ENCODE results near the gene STX7. TPM values are rescaled to one million over a fixed set of nuclear protein-coding genes. Genes with fewer than 3 reads are reported as not detected.
"Not testable (repeated sequence)": the region's sequence is repeated elsewhere in the genome, so short reads cannot be mapped to it uniquely, and the experiment has no call there.

STX7 gene
- total and polyA plus RNA-seq, 8 donors: 46.1 to 69.7 (median 58.7) TPM

- no peak overlapping the region for H3K27ac ChIP-seq
- intact Hi-C loops (cut with DNase I): no loop called here
- TF ChIP-seq CTCF (IDR thresholded peaks at IDR 0.05): no peak
- no peaks in the 10 kb centered on the region for H3K27me3 ChIP-seq
- no peaks in the 10 kb centered on the region for H3K9me3 ChIP-seq
- H3K4me1 ChIP-seq: no peaks in the 10 kb centered on the region
- no peak for DNase-seq
- no peak for ATAC-seq
- H3K4me3 ChIP-seq: no peak overlapping the region
- no peaks in the 10 kb centered on the region for H3K36me3 ChIP-seq
Observed at GRCh38 chr6:132548746-132549463, 36.0 kb upstream of the STX7 start.

- TF ChIP-seq CTCF (IDR thresholded peaks at IDR 0.05): no peak
- H3K36me3 ChIP-seq: no peaks in the 10 kb centered on the region
- H3K27ac ChIP-seq: no peak overlapping the region
- H3K27me3 ChIP-seq: peaks cover 19 to 22% of the 10 kb centered on the region in 2 donors
- ATAC-seq (no peak), DNase-seq (no peak)
- no peaks in the 10 kb centered on the region for H3K9me3 ChIP-seq
- no peak overlapping the region for H3K4me3 ChIP-seq
- H3K4me1 ChIP-seq: no peaks in the 10 kb centered on the region
- intact Hi-C loops (cut with DNase I): no loop called here
Observed at GRCh38 chr6:132544826-132545225, 31.9 kb upstream of the STX7 start.

- Histone ChIP-seq H3K4me3 (no peak within 1 kb of the TSS), H3K4me1 (no peaks in the 10 kb centered on the region), H3K27me3 (peaks cover 24 to 35% of the 10 kb centered on the region in 2 donors), H3K9me3 (no peaks in the 10 kb centered on the region), H3K27ac (no peak within 1 kb of the TSS), H3K36me3 (no peaks in the 10 kb centered on the region)
- no peak for TF ChIP-seq CTCF (IDR thresholded peaks at IDR 0.05)
- intact Hi-C loops (cut with DNase I): no loop called here
- DNase-seq (no peak), ATAC-seq (no peak)
Observed at GRCh38 chr6:132537977-132538376, 25.1 kb upstream of the STX7 start, which contains the start of gene TAAR9. Gene TAAR9 (plus strand): TSS chr6:132538277. CDS start chr6:132538290, 13 bp downstream.

- Histone ChIP-seq H3K27me3 (peaks cover 16 to 29% of the 10 kb centered on the region in 2 donors), H3K36me3 (no peaks in the 10 kb centered on the region), H3K9me3 (no peaks in the 10 kb centered on the region), H3K4me1 (no peaks in the 10 kb centered on the region), H3K27ac (no peak overlapping the region), H3K4me3 (no peak overlapping the region)
- DNase-seq: no peak
- intact Hi-C loops (cut with DNase I): no loop called here
- no peak for TF ChIP-seq CTCF (IDR thresholded peaks at IDR 0.05)
- no peak for ATAC-seq
Observed at GRCh38 chr6:132537145-132537544, 24.2 kb upstream of the STX7 start.

DNA sequence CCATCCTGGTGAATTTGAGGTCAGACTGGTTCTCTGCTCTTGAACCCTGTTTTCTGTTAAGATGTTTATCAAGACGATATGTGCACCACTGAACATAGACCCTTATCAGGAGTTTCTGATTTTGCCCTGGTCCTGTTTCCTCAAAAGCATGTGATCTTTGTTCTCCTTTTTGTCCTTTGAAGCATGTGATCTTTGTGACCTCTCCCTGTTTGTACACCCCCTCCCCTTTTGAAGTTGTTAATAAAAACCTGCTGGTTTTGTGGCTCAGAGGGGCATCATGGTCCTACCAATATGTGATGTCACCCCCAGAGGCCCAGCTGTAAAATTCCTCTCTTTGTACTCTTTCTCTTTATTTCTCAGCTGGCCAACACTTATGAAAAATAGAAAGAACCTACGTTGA, 21.6 kb upstream of the STX7 start:
- H3K4me1 ChIP-seq; H3K36me3 ChIP-seq; H3K4me3 ChIP-seq; DNase-seq; H3K9me3 ChIP-seq; H3K27ac ChIP-seq; intact Hi-C loops (cut with DNase I); ATAC-seq: not testable (repeated sequence)
- H3K27me3 ChIP-seq: peaks cover 9 to 13% of the 10 kb centered on the region in 2 donors

Data from left lung (tissue), 10 donors.